HG02852 (cell line): ENCODE measurements around the gene SH3BP5L.
A peak's percentile ranks its signal among the peaks of the same experiment; 100 is the strongest.

Experiments
- ATAC-seq: cut with Tn5 transposase; IDR thresholded peaks from one replicate; pipeline ENCODE4 v1.9.1; 2021; ENCODE audit warnings: mild to moderate bottlenecking, moderate library complexity; ENCODE audit not compliant: unreplicated experiment

The SH3BP5L gene

GRCh38 chr1:248825909-248826760 lies at the start of gene SH3BP5L:
Gene SH3BP5L (minus strand): TSS chr1:248825915. CDS start chr1:248824935, 980 bp downstream.
- peak; percentile 88 for ATAC-seq

DNA sequence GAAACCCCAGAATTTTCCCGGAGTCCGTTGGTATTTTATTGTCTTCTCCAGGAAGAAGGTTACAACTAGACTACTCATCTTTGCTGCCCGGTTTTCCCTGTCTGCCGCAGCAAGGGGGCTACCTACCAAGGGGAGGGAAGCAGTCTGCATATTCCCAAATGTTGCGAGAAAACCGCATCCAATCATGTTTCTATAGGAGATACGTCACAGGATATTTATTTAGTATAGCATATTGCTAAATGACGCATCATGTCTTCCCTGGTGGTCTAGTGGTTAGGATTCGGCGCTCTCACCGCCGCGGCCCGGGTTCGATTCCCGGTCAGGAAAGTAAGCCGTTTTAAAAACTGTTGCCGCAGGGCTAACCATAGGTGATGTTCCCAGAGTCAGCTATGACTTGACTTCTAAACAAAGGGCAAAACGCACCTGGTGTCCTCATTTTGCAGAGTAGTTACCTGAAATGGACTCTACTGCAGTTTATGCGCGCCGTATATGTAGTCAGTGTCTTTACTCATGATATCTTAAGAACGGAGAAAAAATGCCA lies 48.3 kb upstream of the SH3BP5L start:
- ATAC-seq: peak; percentile 68

GRCh38 chr1:248873409-248873992 lies 47.8 kb upstream of the SH3BP5L start:
- peak; percentile 74 for ATAC-seq

- ATAC-seq: peak; percentile 43
Observed at GRCh38 chr1:248872752-248873408, 47.2 kb upstream of the SH3BP5L start.

- no peak for ATAC-seq
Observed at GRCh38 chr1:248871837-248872401, 46.2 kb upstream of the SH3BP5L start.

DNA sequence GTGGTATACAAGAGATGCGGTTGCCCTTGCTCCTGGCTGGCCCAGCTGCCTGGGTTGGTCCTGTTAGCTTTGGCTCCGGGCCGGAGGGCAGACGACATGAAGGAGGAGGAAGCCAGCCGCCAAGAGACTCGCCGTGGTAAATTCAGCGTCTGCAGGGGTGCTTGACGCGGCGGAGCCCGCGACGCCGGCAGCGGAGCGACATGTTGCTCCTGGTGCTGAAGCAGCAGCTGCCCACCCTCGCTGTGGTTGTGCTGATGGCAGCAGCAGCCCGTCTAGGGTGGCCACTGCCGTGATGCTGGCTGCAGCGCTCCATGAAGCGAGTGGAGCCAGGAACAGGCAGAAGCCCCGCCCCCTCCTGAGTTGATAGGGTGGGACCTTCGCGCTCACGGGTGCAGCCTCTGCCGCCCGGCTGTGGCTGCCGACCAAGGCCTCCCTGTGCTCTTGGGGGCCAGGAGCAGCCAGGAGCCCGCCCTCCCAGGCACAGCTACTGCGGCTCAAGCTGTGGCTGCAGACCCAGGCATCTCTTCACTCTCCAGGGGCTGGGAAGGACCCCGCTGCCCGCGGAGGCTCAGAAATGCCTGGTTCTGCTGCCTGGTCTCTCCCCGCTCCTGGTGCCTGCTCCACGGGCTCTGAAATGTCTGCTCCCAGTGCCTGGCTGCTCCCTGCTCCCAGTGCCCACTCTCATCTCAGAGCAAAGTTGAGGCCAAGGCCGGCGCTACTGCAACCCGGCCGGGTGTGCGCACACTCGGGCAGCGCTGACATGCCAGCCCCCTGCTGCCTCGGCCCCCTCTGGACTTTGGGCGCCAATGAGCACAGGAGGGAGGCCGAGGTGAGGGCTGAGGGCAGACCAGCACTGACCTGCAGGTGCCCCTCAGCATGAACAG lies 37.5 kb upstream of the SH3BP5L start:
- peak; percentile 64 for ATAC-seq

- ATAC-seq: peak; percentile 5
Observed at GRCh38 chr1:248862695-248862997, 36.9 kb upstream of the SH3BP5L start.

DNA sequence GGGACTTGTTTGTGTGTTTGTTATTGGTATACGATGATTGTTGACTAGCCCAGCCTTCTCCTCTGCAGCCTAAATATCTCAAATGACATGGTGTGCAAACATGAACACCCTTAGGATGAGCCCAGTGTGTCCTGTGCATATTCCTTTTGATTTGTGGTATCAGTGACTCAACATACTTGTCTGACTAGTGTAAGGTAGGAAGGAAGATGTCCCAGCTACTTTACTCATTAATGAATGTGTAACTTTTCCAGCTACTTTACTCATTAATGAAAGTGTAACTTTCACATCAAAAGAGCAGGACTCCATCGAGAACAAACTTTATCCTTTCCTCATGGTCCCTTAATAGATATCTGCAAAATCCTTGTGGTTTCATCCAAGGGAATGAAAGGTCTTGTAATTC lies 35.9 kb upstream of the SH3BP5L start:
- ATAC-seq: no peak

GRCh38 chr1:248860007-248860406 lies 34.3 kb upstream of the SH3BP5L start:
- no peak for ATAC-seq

- peak; percentile 77 for ATAC-seq
Observed at GRCh38 chr1:248858891-248859889, 33.5 kb upstream of the SH3BP5L start, which contains the start of gene ZNF692. Gene ZNF692 (minus strand): TSS chr1:248859085. CDS start chr1:248858309, 776 bp downstream.

- ATAC-seq: peak; percentile 36
Observed at GRCh38 chr1:248858096-248858890, 32.6 kb upstream of the SH3BP5L start.

DNA sequence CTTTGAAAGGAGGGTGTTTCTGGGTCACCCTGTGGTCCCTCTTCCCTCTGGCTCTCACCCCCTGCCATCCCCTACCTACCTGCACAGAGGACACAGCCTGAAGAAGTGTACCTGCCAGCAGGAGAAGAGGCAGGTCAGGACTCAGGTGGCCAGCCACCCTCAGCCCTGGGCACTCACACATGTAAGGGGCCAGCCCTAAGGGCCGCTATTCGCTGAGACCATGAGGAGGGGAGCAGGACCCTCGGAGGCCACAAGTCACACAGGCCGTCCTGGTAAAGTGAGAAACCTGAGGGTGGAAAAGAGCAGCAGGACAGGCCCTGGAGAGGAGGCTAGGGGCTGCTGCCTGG lies 32.0 kb upstream of the SH3BP5L start:
- no peak for ATAC-seq

DNA sequence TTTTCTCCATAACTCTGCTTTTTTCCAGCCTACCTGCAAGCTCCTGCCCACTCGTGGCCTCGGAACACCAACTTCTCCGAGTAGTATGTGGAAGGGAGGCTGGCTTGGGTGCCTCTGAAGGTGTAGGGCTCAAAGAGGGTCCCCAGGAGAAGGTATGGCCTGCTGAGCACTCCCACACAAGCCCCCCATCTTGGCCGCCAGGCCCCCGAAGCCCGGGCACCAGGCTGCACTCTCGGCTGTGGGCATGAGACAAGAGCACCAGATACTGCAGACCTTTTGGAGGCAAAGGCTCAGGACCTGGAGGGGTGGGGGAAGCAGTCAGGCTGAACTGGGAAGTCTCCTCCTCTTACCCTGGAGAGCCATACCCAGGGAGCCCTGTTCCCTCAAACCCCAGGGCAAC lies 31.5 kb upstream of the SH3BP5L start:
- no peak for ATAC-seq

DNA sequence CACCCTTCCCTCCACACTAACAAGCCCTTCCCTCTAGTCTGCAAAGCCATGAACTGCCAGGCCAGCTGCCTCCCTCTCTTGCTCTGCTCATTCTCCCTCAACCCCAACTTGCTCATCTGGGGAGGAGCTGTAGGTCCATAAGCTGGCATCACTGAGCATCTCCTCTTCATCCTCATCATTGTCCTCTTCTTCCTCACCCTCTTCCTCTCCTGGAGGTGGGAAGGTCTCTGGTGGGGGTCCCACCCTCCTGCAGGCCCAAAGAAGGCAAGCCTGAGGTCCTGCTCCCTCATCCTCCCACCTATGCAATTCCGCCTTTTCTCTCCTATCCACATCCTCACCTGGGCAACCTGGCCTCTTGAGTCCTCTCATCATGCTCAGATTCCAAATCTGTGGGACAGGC lies 30.5 kb upstream of the SH3BP5L start:
- ATAC-seq: no peak

- no peak for ATAC-seq
Observed at GRCh38 chr1:248855580-248855979, 29.9 kb upstream of the SH3BP5L start.

DNA sequence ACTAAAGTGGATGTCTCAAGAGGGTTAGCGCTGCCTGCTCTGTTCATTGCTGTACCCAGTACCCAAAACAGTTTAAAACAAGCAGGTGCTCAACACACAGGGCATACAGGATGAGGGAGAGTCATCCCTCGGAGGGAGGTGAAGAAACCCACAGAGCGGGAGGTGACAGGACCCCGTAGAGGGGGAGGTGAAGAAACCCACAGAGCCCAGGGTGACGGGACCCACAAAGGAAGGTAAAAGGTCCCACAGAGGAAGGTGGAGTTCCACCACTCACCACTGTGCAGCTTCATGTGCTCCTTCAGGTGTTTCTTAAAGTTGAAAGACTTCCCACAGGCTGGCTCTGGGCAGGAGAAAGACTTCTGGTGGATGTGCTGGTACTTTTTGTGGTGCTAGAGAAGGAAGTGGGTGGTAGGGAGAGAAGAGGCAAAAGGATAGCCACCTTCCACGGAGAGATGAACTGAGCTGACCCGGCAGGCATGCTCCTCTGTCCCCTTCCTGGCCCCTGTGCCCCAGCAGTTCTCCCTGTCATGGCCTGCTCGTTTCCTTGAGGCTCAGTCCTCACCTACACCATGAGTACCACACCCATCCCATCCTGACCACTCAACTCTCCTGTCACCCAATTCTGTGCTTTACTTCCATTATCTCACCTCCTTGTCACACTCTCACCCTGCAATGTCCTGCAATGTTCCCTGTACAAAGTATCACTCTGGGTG lies 28.1 kb upstream of the SH3BP5L start:
- ATAC-seq: no peak

- no peak for ATAC-seq
Observed at GRCh38 chr1:248852481-248853405, 27.0 kb upstream of the SH3BP5L start.
